Measurements from ENCODE around the gene GALNT8. TPM values are rescaled to one million over a fixed set of nuclear protein-coding genes. Genes with fewer than 3 reads are reported as not detected.

Gene GALNT8
- 1.8 TPM for polyA plus RNA-seq (2013, experiment 1 of 2)
- 2.7 TPM for polyA plus RNA-seq (2013, experiment 2 of 2)

GRCh38 chr12:4719821-4720636, at the start of gene GALNT8:
GALNT8 (plus strand) TSS chr12:4720400; CDS start chr12:4720678, 278 bp downstream.
- Histone ChIP-seq H3K4me1 (ENCODE audit: insufficient read depth, low read length) (peaks cover 40% of the 10 kb centered on the region), H3K27ac (ENCODE audit: low read depth, low read length) (peak within 1 kb of the TSS; percentile 90), H3K4me3 (ENCODE audit: low read length) (peak within 1 kb of the TSS; percentile 37), H3K9ac (ENCODE audit: low read depth, low read length) (peak within 1 kb of the TSS; percentile 63), H3K36me3 (ENCODE audit: insufficient read depth, low read length) (no peaks in the 10 kb centered on the region), H3K9me3 (ENCODE audit: insufficient read depth, low read depth, low read length) (no peaks in the 10 kb centered on the region), H3K27me3 (ENCODE audit: insufficient read depth, low read length) (no peaks in the 10 kb centered on the region)
- 65% methylated on average over 18 of the region's 18 CpGs for WGBS

GRCh38 chr12:4679711-4680110, 40.5 kb upstream of the GALNT8 start:
- no peak overlapping the region for H3K4me3 ChIP-seq (ENCODE audit: low read length)
- no peak overlapping the region for H3K27ac ChIP-seq (ENCODE audit: low read depth, low read length)
- H3K4me1 ChIP-seq (ENCODE audit: insufficient read depth, low read length) = no peaks in the 10 kb centered on the region
- no peaks in the 10 kb centered on the region for H3K9me3 ChIP-seq (ENCODE audit: insufficient read depth, low read depth, low read length)
- H3K27me3 ChIP-seq (ENCODE audit: insufficient read depth, low read length) = no peaks in the 10 kb centered on the region
- 93% methylated on average over 2 of the region's 2 CpGs for WGBS
- no peak overlapping the region for H3K9ac ChIP-seq (ENCODE audit: low read depth, low read length)
- H3K36me3 ChIP-seq (ENCODE audit: insufficient read depth, low read length) = peaks cover 31% of the 10 kb centered on the region

- no peak overlapping the region for H3K27ac ChIP-seq (ENCODE audit: low read depth, low read length)
- H3K4me1 ChIP-seq (ENCODE audit: insufficient read depth, low read length) = no peaks in the 10 kb centered on the region
- no peak overlapping the region for H3K4me3 ChIP-seq (ENCODE audit: low read length)
- no peaks in the 10 kb centered on the region for H3K27me3 ChIP-seq (ENCODE audit: insufficient read depth, low read length)
- 99% methylated on average over 2 of the region's 3 CpGs for WGBS
- H3K36me3 ChIP-seq (ENCODE audit: insufficient read depth, low read length) = peaks cover 51% of the 10 kb centered on the region
- no peaks in the 10 kb centered on the region for H3K9me3 ChIP-seq (ENCODE audit: insufficient read depth, low read depth, low read length)
- no peak overlapping the region for H3K9ac ChIP-seq (ENCODE audit: low read depth, low read length)
Measured at GRCh38 chr12:4681732-4682131, 38.5 kb upstream of the GALNT8 start.

GRCh38 chr12:4685317-4685716, 34.9 kb upstream of the GALNT8 start:
- WGBS = 88% methylated on average over 8 of the region's 8 CpGs
- peaks cover 80% of the 10 kb centered on the region for H3K36me3 ChIP-seq (ENCODE audit: insufficient read depth, low read length)
- H3K27me3 ChIP-seq (ENCODE audit: insufficient read depth, low read length) = no peaks in the 10 kb centered on the region
- H3K4me3 ChIP-seq (ENCODE audit: low read length) = no peak overlapping the region
- no peak overlapping the region for H3K9ac ChIP-seq (ENCODE audit: low read depth, low read length)
- no peaks in the 10 kb centered on the region for H3K4me1 ChIP-seq (ENCODE audit: insufficient read depth, low read length)
- H3K27ac ChIP-seq (ENCODE audit: low read depth, low read length) = no peak overlapping the region
- no peaks in the 10 kb centered on the region for H3K9me3 ChIP-seq (ENCODE audit: insufficient read depth, low read depth, low read length)

GRCh38 chr12:4690760-4691159, 29.4 kb upstream of the GALNT8 start:
- Histone ChIP-seq H3K9me3 (ENCODE audit: insufficient read depth, low read depth, low read length) (no peaks in the 10 kb centered on the region), H3K36me3 (ENCODE audit: insufficient read depth, low read length) (peaks cover 52% of the 10 kb centered on the region), H3K9ac (ENCODE audit: low read depth, low read length) (no peak overlapping the region), H3K27me3 (ENCODE audit: insufficient read depth, low read length) (no peaks in the 10 kb centered on the region), H3K4me3 (ENCODE audit: low read length) (no peak overlapping the region), H3K27ac (ENCODE audit: low read depth, low read length) (no peak overlapping the region), H3K4me1 (ENCODE audit: insufficient read depth, low read length) (no peaks in the 10 kb centered on the region)
- WGBS = 95% methylated on average over 5 of the region's 5 CpGs

- Histone ChIP-seq H3K27ac (ENCODE audit: low read depth, low read length) (no peak overlapping the region), H3K9ac (ENCODE audit: low read depth, low read length) (no peak overlapping the region), H3K27me3 (ENCODE audit: insufficient read depth, low read length) (no peaks in the 10 kb centered on the region), H3K9me3 (ENCODE audit: insufficient read depth, low read depth, low read length) (no peaks in the 10 kb centered on the region), H3K36me3 (ENCODE audit: insufficient read depth, low read length) (peaks cover 16% of the 10 kb centered on the region), H3K4me1 (ENCODE audit: insufficient read depth, low read length) (peaks cover 5% of the 10 kb centered on the region; the same call in 1 of the 2 replicates), H3K4me3 (ENCODE audit: low read length) (no peak overlapping the region)
- WGBS = 90% methylated on average over 10 of the region's 10 CpGs
Measured at GRCh38 chr12:4700621-4701026, 19.6 kb upstream of the GALNT8 start.

GRCh38 chr12:4701395-4702190, 18.6 kb upstream of the GALNT8 start:
- H3K27me3 ChIP-seq (ENCODE audit: insufficient read depth, low read length) = no peaks in the 10 kb centered on the region
- no peak overlapping the region for H3K9ac ChIP-seq (ENCODE audit: low read depth, low read length)
- peaks cover 5% of the 10 kb centered on the region; the same call in 1 of the 2 replicates for H3K4me1 ChIP-seq (ENCODE audit: insufficient read depth, low read length)
- H3K9me3 ChIP-seq (ENCODE audit: insufficient read depth, low read depth, low read length) = no peaks in the 10 kb centered on the region
- WGBS = 97% methylated on average over 8 of the region's 8 CpGs
- H3K36me3 ChIP-seq (ENCODE audit: insufficient read depth, low read length) = peaks cover 11% of the 10 kb centered on the region
- no peak overlapping the region for H3K27ac ChIP-seq (ENCODE audit: low read depth, low read length)
- no peak overlapping the region for H3K4me3 ChIP-seq (ENCODE audit: low read length)

GRCh38 chr12:4703676-4704075, 16.5 kb upstream of the GALNT8 start:
- Histone ChIP-seq H3K4me3 (ENCODE audit: low read length) (no peak overlapping the region), H3K27me3 (ENCODE audit: insufficient read depth, low read length) (no peaks in the 10 kb centered on the region), H3K9ac (ENCODE audit: low read depth, low read length) (no peak overlapping the region), H3K9me3 (ENCODE audit: insufficient read depth, low read depth, low read length) (no peaks in the 10 kb centered on the region), H3K4me1 (ENCODE audit: insufficient read depth, low read length) (peaks cover 11% of the 10 kb centered on the region), H3K36me3 (ENCODE audit: insufficient read depth, low read length) (no peaks in the 10 kb centered on the region; the same call in 1 of the 2 replicates), H3K27ac (ENCODE audit: low read depth, low read length) (no peak overlapping the region)
- 95% methylated on average over 5 of the region's 5 CpGs for WGBS

- Histone ChIP-seq H3K27ac (ENCODE audit: low read depth, low read length) (no peak overlapping the region), H3K4me1 (ENCODE audit: insufficient read depth, low read length) (peaks cover 6% of the 10 kb centered on the region), H3K9ac (ENCODE audit: low read depth, low read length) (no peak overlapping the region), H3K4me3 (ENCODE audit: low read length) (no peak overlapping the region), H3K36me3 (ENCODE audit: insufficient read depth, low read length) (no peaks in the 10 kb centered on the region), H3K9me3 (ENCODE audit: insufficient read depth, low read depth, low read length) (no peaks in the 10 kb centered on the region), H3K27me3 (ENCODE audit: insufficient read depth, low read length) (no peaks in the 10 kb centered on the region)
Measured at GRCh38 chr12:4705824-4706223, 14.4 kb upstream of the GALNT8 start.

- Histone ChIP-seq H3K36me3 (ENCODE audit: insufficient read depth, low read length) (no peaks in the 10 kb centered on the region), H3K9ac (ENCODE audit: low read depth, low read length) (no peak overlapping the region), H3K9me3 (ENCODE audit: insufficient read depth, low read depth, low read length) (no peaks in the 10 kb centered on the region), H3K4me1 (ENCODE audit: insufficient read depth, low read length) (peaks cover 6% of the 10 kb centered on the region), H3K27me3 (ENCODE audit: insufficient read depth, low read length) (no peaks in the 10 kb centered on the region), H3K27ac (ENCODE audit: low read depth, low read length) (no peak overlapping the region), H3K4me3 (ENCODE audit: low read length) (no peak overlapping the region)
- WGBS = no CpG with 5 or more reads among the region's 2 CpGs
Measured at GRCh38 chr12:4707306-4707705, 12.9 kb upstream of the GALNT8 start.

GRCh38 chr12:4710113-4710512, 10.1 kb upstream of the GALNT8 start:
- Histone ChIP-seq H3K9ac (ENCODE audit: low read depth, low read length) (no peak overlapping the region), H3K4me1 (ENCODE audit: insufficient read depth, low read length) (peaks cover 6% of the 10 kb centered on the region), H3K27me3 (ENCODE audit: insufficient read depth, low read length) (no peaks in the 10 kb centered on the region), H3K4me3 (ENCODE audit: low read length) (no peak overlapping the region), H3K36me3 (ENCODE audit: insufficient read depth, low read length) (no peaks in the 10 kb centered on the region), H3K27ac (ENCODE audit: low read depth, low read length) (no peak overlapping the region), H3K9me3 (ENCODE audit: insufficient read depth, low read depth, low read length) (no peaks in the 10 kb centered on the region)
- 94% methylated on average over 1 of the region's 1 CpG for WGBS

Data from HUES64 (cell line).